Activated CD4-positive, CD25-positive, alpha-beta regulatory T cell treated with anti-CD3 and anti-CD28 coated beads, Interleukin-2, amount 50 U/mL, for 16 hours (primary cell): ENCODE results near the gene FGF22.
A peak's percentile ranks its signal among the peaks of the same experiment; 100 is the strongest.
"Not testable (repeated sequence)": the region's sequence is repeated elsewhere in the genome, so short reads cannot be mapped to it uniquely, and the experiment has no call there.

Experiments used
- DNase-seq: peaks from one replicate; pipeline ENCODE4 v3.0.0-alpha.2; 2020; ENCODE audit warnings: low read depth, low spot score

Gene FGF22

DNA sequence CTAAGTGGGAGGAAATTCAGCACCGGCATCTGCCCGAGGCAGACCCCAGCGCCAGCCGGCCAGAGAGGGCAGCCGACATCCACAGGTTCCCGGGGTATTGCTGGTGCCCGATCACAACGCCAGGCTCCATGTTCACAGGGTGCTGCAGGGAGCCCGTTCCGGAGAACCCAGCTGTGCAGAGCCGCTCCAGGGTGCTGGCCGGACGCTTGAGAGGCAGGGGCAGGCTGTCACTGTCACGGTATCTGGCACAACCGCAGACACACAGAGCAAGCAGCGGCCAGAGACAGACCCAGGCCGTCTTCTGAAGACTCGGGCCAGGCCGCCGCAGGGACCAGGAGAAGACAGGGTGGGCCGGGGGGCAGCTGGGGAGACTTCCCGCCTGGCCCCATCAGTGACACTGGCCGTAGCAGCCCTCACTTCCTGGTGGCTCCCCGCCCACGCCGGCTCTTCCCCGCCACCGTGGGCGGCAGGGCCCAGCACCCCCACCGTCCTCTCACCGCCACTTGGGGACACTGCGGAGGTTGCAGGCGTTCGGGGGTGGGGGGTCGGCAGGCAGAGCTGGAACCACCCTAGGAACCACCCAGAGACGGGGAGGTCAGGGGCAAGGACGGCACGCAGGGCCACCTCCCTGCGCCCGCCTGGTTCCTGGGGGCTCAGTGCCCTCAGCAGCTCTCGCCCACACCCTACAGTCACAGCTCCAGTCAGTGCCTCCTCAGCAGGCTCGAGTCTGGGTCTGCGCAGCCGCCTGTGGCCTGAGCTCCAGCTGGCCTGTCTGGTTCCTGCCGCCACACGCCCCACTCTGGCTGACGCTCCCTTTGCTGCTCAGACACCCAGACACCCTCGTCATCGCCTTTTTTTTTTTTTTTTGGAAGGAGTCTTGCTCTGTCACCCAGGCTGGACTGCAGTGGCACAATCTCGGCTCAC is 19.5 kb downstream of the FGF22 start:
- DNase-seq, result no peak

DNA sequence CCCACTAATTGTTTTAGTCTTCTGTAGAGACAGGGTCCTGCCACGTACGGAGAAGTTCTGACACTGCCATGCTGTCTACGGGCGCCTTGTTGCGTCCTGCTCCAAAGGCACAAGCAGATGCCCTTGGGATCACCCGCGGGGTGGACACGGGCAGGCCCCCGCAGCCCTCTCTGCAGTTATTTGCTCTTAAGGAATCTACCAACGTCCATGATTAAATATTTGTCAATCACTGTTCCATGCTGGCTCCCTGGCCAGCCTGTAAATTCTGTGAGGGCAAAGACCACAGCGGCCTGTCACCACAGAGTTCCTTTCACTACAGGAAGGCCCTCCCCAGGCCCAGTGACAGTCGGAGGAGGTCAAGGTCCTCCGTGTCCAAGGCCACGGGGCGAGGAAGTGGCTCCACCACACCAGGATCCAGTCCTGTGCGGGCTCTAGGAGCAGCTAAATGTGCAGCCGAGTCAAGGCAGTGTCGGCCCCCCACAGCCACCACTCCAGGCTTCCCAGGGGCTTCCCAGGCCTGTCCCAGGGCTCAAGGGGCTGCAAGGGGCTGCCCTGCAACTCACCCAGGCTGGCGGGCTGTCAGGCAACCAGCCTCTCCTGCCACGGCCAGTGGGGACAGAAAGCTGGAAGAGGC is 21.2 kb downstream of the FGF22 start:
- no peak for DNase-seq

DNA sequence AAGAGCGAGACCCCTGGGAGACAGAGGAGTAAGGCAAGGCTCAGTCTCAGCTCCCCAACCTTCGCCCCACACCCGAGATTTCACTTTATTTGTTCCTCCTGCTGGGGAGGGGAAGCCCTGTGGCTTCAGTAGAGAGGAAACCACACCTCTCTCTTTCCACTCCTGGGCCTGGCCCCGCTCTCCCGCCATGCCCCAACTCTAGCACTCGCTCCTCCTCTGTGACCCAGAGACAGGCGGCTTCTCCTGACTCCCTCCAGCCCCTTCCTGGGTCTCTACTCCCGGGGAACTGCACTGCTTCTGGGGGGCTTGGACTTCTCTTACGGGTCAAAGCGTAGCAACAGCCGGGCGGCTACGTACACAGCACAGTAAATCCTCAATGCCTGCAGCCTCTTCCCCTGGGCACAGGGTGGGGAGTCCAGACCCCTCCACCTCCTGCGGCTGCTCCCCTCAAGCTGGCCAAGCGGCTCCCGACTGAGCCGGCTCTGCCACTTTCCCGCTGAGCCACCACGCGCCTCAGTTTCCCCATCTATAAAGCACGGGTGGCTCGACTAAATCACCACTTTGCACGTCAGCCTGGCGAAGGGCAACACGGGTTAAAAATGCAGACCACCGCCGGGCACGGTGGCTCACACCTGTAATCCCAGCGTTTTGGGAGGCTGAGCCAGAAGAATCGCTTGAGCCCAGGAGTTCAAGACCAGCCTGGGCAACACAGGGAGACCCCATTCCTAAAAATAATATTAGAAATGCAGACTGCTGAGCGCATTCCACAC is 21.9 kb downstream of the FGF22 start:
- DNase-seq, result peak; percentile 34

GRCh38 chr19:662207-662961 is 22.7 kb downstream of the FGF22 start:
- peak; percentile 58 for DNase-seq

DNA sequence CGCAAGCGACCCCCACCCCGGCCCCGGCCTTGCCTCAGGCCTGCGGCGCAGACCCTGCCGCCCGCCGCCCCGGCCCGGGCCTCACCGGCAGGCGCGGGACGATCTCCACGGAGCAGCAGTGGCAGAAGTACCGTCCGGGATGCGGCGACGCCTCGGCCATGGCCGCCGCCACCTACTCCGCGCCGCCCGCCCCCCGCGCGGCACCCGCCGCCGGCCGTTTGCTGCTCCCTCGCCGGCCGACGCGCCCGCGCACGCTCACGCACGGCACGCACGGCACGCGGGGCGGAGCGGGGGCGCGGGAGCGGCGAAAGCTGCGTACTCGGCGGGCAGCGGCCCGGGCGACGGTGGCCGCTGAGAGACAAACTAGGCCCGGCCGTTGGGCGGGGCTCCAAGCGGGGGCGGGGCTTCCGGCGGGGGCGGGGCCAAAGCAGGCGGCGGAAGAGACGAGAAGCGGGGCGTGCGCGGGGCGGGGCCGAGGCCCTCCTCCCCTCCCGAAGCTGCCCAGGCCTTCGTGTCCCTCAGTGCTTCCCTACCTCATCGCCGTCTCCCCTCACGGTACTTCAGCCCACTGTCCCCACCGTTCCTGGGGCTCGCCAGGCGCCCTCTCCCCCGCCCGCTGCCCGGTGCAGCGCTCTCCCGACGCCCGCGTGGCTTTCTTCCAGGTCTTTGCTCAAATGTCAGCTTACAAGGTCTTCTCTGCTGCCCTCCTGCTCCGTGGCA is 23.4 kb downstream of the FGF22 start, which contains the start of gene RNF126:
RNF126 (minus strand) TSS at position 253 of the 720 bp plus-strand sequence; CDS start at position 160, 93 bp downstream.
- DNase-seq, result peak; percentile 83

DNA sequence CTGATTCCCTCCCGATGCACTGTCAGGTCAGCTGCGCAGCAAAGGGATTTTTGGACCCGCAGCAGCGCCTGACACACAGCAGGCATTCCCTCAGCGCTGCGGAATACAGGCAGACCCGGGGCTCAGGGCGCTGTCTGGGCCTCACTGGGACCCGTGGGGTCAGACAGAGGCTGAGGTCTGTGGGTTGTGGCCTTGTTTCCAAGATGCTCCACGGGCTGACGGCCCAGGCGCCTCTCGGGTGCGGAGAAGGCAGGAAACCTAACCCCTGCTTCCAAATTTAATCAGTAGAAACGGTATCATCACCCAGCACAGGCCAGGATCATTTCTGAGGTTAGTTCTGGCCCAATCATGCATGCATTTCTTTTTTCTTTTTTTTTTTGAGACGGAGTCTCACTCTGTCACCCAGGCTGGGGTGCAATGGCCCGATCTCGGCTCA is 24.0 kb downstream of the FGF22 start:
- no peak for DNase-seq

- DNase-seq, result peak; percentile 61
These were observed 25.3 kb downstream of the FGF22 start for GRCh38 chr19:664913-665443.

DNA sequence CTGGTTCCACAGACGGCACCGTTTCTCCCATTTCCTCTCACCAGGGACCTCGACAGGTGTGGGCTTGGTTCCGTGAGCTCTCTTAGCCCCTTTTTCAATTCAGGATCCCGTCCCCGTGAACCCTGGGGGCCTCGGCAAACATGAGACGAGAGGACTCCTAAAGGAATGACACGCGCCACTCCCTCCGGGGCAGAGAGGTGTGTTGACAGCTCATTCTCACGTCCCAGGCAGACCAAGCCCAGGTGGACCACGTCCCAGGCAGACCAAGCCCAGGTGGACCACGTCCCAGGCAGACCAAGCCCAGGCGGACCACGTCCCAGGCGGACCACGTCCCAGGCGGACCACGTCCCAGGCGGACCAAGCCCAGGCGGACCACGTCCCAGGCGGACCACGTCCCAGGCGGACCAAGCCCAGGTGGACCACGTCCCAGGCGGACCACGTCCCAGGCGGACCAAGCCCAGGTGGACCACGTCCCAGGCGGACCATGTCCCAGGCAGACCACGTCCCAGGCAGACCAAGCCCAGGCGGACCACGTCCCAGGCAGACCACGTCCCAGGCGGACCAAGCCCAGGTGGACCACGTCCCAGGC is 27.4 kb downstream of the FGF22 start:
- not testable (repeated sequence) for DNase-seq

- not testable (repeated sequence) for DNase-seq
These were observed 29.2 kb downstream of the FGF22 start for GRCh38 chr19:668675-669434.

DNA sequence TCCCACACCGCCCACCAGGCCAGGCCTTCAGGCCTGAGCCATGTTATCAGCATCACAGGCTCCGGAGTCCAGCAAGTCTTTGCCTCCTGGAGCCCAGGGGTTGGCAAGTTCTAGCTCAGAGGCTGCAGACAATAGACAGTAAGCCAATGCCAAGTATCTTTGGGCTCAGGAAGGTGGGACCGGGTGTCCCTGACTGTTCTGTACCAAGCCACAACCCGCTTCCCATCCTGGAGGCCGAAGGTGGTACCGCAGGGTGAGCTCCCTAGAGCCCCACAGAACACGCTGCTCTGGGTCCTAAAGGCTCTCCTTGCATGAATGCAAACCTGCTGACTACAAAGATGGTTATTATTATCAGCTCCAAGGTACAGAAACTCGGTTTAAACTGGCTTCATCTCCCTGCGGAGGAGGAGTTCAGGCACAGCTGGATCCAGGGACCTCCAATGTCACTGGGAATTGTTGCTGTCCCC is 31.0 kb downstream of the FGF22 start:
- DNase-seq, result no peak

DNA sequence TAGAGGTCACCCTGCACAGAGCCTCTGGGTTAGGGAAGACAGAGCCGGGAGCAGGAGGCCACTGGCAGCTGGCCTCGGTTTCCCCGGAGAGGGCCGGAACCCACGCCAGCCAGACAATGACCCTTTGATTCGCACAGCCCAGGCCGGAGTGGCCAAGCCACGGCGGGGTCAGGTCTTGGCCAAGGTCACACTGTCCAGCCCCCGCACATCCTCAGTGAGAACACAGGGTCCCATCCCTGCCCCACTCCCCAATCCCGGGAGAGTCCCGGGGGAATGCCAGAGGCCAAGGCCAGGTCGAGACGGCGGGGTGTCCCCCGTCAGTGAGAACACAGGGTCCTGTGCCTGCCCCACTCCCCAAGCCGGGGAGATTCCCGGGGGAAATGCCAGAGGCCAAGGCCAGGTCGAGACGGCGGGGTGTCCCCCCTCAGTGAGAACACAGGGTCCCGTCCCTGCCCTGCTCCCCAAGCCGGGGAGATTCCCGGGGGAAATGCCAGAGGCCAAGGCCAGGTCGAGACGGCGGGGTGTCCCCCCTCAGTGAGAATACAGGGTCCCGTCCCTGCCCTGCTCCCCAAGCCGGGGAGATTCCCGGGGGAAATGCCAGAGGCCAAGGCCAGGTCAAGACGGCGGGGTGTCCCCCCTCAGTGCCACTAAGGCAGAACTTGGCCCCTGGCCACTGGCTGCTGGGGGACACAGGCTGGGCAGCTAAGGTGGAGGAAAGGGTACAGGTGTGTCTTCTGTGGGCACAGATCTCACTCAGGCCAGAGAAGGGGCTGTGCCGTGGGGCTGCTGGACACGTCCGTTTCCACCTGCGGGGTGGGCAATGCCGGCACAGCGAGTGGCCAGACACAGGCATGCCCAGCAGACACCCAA is 34.8 kb downstream of the FGF22 start:
- no peak for DNase-seq

- DNase-seq, result no peak
These were observed 36.3 kb downstream of the FGF22 start for GRCh38 chr19:676007-676338.

GRCh38 chr19:676339-677105 is 36.8 kb downstream of the FGF22 start, which contains the start of gene FSTL3:
Gene FSTL3 (plus strand): TSS chr19:676392. CDS start chr19:676424, 32 bp downstream.
- no peak for DNase-seq

GRCh38 chr19:677201-677600 is 37.5 kb downstream of the FGF22 start:
- DNase-seq, result no peak

GRCh38 chr19:677601-678436 is 38.1 kb downstream of the FGF22 start:
- DNase-seq, result no peak

GRCh38 chr19:678791-679388 is 39.2 kb downstream of the FGF22 start:
- no peak for DNase-seq
